Thoracic aorta (tissue), 2 donors: ENCODE data around the gene ST8SIA4. TPM values are rescaled to one million over a fixed set of nuclear protein-coding genes. Genes with fewer than 3 reads are reported as not detected.

ENCODE experiments used
- ATAC-seq: fragments of 150-250 bp; one replicate; pipeline ENCODE4 v1.8.0; 2017; ENCODE audit warnings: low read depth; ENCODE audit not compliant: insufficient number of reproducible peaks, low FRiP score
- DNase-seq: peaks from one replicate; pipeline ENCODE4 v3.0.0-alpha.2; 2020; ENCODE audit warnings: low spot score
- H3K27ac ChIP-seq, 2 donors: fragments of 200-600 bp; sonication (generic); 1 replicate in 1 of 2; 2 replicates in 1 of 2; pipeline ENCODE4 v1.5.1; 2016; ENCODE audit warnings: mild to moderate bottlenecking in 2 of 2, moderate library complexity in 2 of 2
- H3K27me3 ChIP-seq: fragments of 200-600 bp; sonication (generic); replicated peaks from 2 replicates; pipeline ENCODE4 v1.6.0; 2016; ENCODE audit warnings: mild to moderate bottlenecking; ENCODE audit not compliant: insufficient read depth
- H3K36me3 ChIP-seq: fragments of 200-600 bp; sonication (generic); one replicate; pipeline ENCODE4 v1.5.1; 2016
- H3K4me1 ChIP-seq, 2 donors: fragments of 200-600 bp; sonication (generic); 1 replicate in 1 of 2; 2 replicates in 1 of 2; pipeline versions ENCODE4 v1.5.1 to v1.6.0; 2016; ENCODE audit warnings: low read depth in 2 of 2, mild to moderate bottlenecking in 1 of 2; ENCODE audit not compliant: control insufficient read depth in 1 of 2
- H3K4me3 ChIP-seq: fragments of 200-600 bp; sonication (generic); 2 replicates; pipeline ENCODE4 v1.5.1; 2016; ENCODE audit warnings: mild to moderate bottlenecking
- H3K9me3 ChIP-seq: fragments of 200-600 bp; sonication (generic); 2 replicates; pipeline ENCODE4 v1.5.1; 2016
- total RNA-seq, 2 donors: library from RNA; depleted of rRNA; stranded (reverse); fragments of >200 nt; gene quantifications; one replicate each; pipeline versions ENCODE4 v1.1.0 to v1.2.3, GENCODE V29; 2016
- TF ChIP-seq, protein P1 (sequence below): fragments of 200-600 bp; sonication (generic); IDR thresholded peaks from one replicate; pipeline ENCODE4 v1.5.1; 2019; ENCODE audit warnings: antibody characterized with exemption

Gene ST8SIA4
- total RNA-seq, 2 donors from 2014 or later: 7.0 to 9.0 TPM

DNA sequence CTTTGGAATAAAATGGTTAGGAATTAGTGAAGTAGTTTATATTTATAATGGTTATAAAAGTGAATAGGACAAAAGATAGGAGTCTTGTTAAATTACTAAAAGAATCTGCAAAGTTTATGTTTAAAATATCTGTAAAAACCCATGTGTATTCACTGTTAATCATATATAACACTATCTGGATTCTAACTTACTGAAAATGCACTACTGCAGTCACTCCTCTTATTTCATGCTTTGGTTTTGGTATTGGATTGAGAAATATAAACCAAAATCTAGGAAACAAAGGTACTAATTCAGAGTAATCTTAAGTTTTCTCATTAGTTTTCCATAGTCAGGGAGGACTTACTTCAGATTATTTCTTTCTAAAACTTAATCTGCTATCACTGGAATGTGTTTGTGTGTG, 49.5 kb downstream of the ST8SIA4 start:
- Histone ChIP-seq H3K4me1 (no peaks in the 10 kb centered on the region), H3K9me3 (no peaks in the 10 kb centered on the region), H3K27ac (no peak overlapping the region), H3K4me3 (no peak overlapping the region), H3K36me3 (no peaks in the 10 kb centered on the region), H3K27me3 (no peaks in the 10 kb centered on the region)
- ATAC-seq: no peak
- TF ChIP-seq, protein P1, sequence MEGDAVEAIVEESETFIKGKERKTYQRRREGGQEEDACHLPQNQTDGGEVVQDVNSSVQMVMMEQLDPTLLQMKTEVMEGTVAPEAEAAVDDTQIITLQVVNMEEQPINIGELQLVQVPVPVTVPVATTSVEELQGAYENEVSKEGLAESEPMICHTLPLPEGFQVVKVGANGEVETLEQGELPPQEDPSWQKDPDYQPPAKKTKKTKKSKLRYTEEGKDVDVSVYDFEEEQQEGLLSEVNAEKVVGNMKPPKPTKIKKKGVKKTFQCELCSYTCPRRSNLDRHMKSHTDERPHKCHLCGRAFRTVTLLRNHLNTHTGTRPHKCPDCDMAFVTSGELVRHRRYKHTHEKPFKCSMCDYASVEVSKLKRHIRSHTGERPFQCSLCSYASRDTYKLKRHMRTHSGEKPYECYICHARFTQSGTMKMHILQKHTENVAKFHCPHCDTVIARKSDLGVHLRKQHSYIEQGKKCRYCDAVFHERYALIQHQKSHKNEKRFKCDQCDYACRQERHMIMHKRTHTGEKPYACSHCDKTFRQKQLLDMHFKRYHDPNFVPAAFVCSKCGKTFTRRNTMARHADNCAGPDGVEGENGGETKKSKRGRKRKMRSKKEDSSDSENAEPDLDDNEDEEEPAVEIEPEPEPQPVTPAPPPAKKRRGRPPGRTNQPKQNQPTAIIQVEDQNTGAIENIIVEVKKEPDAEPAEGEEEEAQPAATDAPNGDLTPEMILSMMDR: no peak
- no peak for DNase-seq

DNA sequence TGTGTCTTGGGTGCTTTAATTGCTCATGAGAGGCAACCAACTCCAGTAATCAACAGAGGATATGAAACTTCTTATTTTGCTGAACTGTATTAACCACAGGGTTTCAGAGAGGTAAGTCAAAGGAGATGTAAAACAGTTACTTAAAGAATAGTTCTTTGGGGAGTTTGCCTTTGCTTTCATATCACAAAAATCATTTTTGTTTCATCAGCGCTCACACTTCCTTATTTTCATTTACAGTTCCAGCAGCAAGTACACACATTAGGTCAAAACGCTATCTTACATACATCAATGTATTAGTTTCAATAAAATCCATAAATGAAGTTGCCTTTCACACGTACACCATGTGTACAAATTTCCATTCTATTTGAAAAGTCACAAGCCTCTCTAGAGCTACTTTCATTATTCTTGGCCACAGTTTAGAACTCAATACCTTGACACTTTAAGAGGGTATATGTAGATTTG, 50.1 kb downstream of the ST8SIA4 start:
- H3K27me3 ChIP-seq: no peaks in the 10 kb centered on the region
- ATAC-seq: no peak
- DNase-seq: no peak
- H3K36me3 ChIP-seq: no peaks in the 10 kb centered on the region
- H3K27ac ChIP-seq: no peak overlapping the region
- no peak overlapping the region for H3K4me3 ChIP-seq
- TF ChIP-seq, protein P1: no peak
- no peaks in the 10 kb centered on the region for H3K4me1 ChIP-seq
- no peaks in the 10 kb centered on the region for H3K9me3 ChIP-seq

- Histone ChIP-seq H3K27ac (no peak overlapping the region), H3K4me3 (no peak overlapping the region), H3K9me3 (no peaks in the 10 kb centered on the region), H3K36me3 (no peaks in the 10 kb centered on the region), H3K27me3 (no peaks in the 10 kb centered on the region), H3K4me1 (peaks cover 0 to 2% of the 10 kb centered on the region in 2 donors)
- no peak for ATAC-seq
- no peak for DNase-seq
- TF ChIP-seq, protein P1: no peak
These were observed 51.0 kb downstream of the ST8SIA4 start for GRCh38 chr5:100852051-100852450.

DNA sequence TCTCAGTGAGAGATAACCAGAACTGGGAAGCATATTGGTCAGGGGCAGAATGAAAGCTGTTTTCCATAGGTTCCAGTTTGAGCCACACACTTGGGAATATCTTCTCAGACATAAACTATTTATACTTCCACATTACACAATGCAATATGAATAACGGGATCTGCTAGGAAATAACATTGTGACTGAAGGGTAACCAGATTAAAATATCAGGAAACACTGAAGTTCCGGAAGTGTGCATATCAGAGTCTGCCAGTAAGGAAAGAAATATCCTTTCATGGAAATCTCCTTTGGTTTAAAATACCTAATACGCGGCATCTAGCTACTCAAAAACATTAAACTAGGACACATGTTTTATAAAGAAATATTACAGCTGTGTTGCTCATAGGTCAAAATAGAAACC, 56.3 kb downstream of the ST8SIA4 start:
- Histone ChIP-seq H3K4me3 (no peak overlapping the region), H3K27ac (no peak overlapping the region), H3K9me3 (no peaks in the 10 kb centered on the region), H3K27me3 (no peaks in the 10 kb centered on the region), H3K4me1 (peaks cover 5 to 7% of the 10 kb centered on the region in 2 donors), H3K36me3 (no peaks in the 10 kb centered on the region)
- no peak for ATAC-seq
- no peak for DNase-seq
- TF ChIP-seq, protein P1: no peak

DNA sequence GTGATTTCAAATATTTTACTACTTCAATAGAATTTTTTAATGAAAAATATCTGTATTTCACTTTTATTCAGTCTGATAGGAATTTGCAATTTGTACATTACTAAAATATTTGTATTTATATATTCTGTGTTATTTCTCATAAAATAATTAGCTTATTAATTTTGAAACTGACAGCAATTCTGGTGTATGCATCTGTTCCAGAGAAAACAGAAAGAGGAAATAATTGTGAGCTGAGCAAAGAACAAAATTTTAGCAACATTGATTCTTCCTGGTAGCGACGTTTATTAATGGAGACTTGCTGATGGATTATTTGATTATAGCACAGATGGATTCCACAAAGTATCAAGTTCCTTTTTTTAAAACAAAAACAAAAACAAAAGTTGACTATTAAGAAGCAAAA, 61.0 kb downstream of the ST8SIA4 start:
- no peak for ATAC-seq
- H3K4me1 ChIP-seq: peaks cover 5 to 14% of the 10 kb centered on the region in 2 donors
- H3K36me3 ChIP-seq: no peaks in the 10 kb centered on the region
- H3K27me3 ChIP-seq: no peaks in the 10 kb centered on the region
- no peak overlapping the region for H3K27ac ChIP-seq
- H3K9me3 ChIP-seq: no peaks in the 10 kb centered on the region
- DNase-seq: no peak
- H3K4me3 ChIP-seq: no peak overlapping the region
- TF ChIP-seq, protein P1: no peak
